SK-N-SH treated with all-trans-retinoic acid at 6 μM for 48 hours (cell line): ENCODE results near the gene ZNF423.

Experiments
- ARNTL ChIP-seq: fragments of 450-650 bp; formaldehyde crosslinking; IDR thresholded peaks from 2 replicates; pipeline ENCODE4 v1.5.0; 2020; ENCODE audit warnings: low read depth, mild to moderate bottlenecking, moderate library complexity, borderline replicate concordance
- GLIS3 ChIP-seq: fragments of 250-450 bp; sonication (Bioruptor Pico); IDR thresholded peaks from 2 replicates; pipeline ENCODE4 v1.5.0; 2020; ENCODE audit warnings: mild to moderate bottlenecking, moderate library complexity
- ISL1 ChIP-seq: fragments of 250-450 bp; sonication (Bioruptor Pico); IDR thresholded peaks from 2 replicates; pipeline ENCODE4 v2.1.2; 2022; ENCODE audit warnings: mild to moderate bottlenecking, moderate library complexity
- PPARA ChIP-seq: fragments of 250-450 bp; sonication (Bioruptor Pico); IDR thresholded peaks from 2 replicates; pipeline ENCODE4 v1.5.0; 2020; ENCODE audit warnings: mild to moderate bottlenecking, borderline replicate concordance
- ZNF565 ChIP-seq: fragments of 450-650 bp; formaldehyde crosslinking; conservative IDR thresholded peaks from 2 replicates; pipeline ENCODE4 v1.5.0; 2020; ENCODE audit warnings: low read depth, mild to moderate bottlenecking, moderate library complexity
- TF ChIP-seq, protein P1 (sequence below): fragments of 250-450 bp; sonication (Bioruptor Pico); IDR thresholded peaks from 2 replicates; pipeline ENCODE4 v1.5.1; 2020; ENCODE audit warnings: low read depth, mild to moderate bottlenecking, moderate library complexity
- TF ChIP-seq, protein P2 (sequence below): fragments of 250-450 bp; sonication (Bioruptor Pico); IDR thresholded peaks from 2 replicates; pipeline ENCODE4 v1.5.0; 2020; ENCODE audit warnings: mild to moderate bottlenecking, moderate library complexity

GRCh38 chr16:49775018-49775417 lies 80.9 kb downstream of the ZNF423 start:
- TF ChIP-seq, protein P1, sequence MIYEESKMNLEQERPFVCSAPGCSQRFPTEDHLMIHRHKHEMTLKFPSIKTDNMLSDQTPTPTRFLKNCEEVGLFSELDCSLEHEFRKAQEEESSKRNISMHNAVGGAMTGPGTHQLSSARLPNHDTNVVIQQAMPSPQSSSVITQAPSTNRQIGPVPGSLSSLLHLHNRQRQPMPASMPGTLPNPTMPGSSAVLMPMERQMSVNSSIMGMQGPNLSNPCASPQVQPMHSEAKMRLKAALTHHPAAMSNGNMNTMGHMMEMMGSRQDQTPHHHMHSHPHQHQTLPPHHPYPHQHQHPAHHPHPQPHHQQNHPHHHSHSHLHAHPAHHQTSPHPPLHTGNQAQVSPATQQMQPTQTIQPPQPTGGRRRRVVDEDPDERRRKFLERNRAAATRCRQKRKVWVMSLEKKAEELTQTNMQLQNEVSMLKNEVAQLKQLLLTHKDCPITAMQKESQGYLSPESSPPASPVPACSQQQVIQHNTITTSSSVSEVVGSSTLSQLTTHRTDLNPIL (CRISPR knock-in tag): no peak
- TF ChIP-seq, protein P2, sequence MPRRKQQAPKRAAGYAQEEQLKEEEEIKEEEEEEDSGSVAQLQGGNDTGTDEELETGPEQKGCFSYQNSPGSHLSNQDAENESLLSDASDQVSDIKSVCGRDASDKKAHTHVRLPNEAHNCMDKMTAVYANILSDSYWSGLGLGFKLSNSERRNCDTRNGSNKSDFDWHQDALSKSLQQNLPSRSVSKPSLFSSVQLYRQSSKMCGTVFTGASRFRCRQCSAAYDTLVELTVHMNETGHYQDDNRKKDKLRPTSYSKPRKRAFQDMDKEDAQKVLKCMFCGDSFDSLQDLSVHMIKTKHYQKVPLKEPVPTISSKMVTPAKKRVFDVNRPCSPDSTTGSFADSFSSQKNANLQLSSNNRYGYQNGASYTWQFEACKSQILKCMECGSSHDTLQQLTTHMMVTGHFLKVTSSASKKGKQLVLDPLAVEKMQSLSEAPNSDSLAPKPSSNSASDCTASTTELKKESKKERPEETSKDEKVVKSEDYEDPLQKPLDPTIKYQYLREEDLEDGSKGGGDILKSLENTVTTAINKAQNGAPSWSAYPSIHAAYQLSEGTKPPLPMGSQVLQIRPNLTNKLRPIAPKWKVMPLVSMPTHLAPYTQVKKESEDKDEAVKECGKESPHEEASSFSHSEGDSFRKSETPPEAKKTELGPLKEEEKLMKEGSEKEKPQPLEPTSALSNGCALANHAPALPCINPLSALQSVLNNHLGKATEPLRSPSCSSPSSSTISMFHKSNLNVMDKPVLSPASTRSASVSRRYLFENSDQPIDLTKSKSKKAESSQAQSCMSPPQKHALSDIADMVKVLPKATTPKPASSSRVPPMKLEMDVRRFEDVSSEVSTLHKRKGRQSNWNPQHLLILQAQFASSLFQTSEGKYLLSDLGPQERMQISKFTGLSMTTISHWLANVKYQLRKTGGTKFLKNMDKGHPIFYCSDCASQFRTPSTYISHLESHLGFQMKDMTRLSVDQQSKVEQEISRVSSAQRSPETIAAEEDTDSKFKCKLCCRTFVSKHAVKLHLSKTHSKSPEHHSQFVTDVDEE (CRISPR knock-in tag): no peak
- TF ChIP-seq GLIS3 (CRISPR knock-in tag): no peak
- TF ChIP-seq PPARA (CRISPR knock-in tag): no peak
- TF ChIP-seq ARNTL: no peak
- no peak for TF ChIP-seq ZNF565
- no peak for TF ChIP-seq ISL1 (CRISPR knock-in tag)
